ENCODE results near the gene MGAT3.
"Not testable (repeated sequence)": the region's sequence is repeated elsewhere in the genome, so short reads cannot be mapped to it uniquely, and the experiment has no call there.

Gene MGAT3

GRCh38 chr22:39456522-39457197 lies at the start of gene MGAT3:
TSS of gene MGAT3 (plus strand) at chr22:39457012. CDS start at chr22:39487348, 30,336 bp downstream.
- DNase-seq = no peak

- no peak for DNase-seq
Observed at GRCh38 chr22:39408173-39408572, 48.6 kb upstream of the MGAT3 start.

GRCh38 chr22:39408807-39409206 lies 48.0 kb upstream of the MGAT3 start:
- DNase-seq = no peak

- DNase-seq = no peak
Observed at GRCh38 chr22:39409516-39410029, 47.2 kb upstream of the MGAT3 start.

GRCh38 chr22:39410264-39410663 lies 46.5 kb upstream of the MGAT3 start:
- no peak for DNase-seq

GRCh38 chr22:39411828-39412365 lies 44.9 kb upstream of the MGAT3 start:
- DNase-seq = not testable (repeated sequence)

- DNase-seq = not testable (repeated sequence)
Observed at GRCh38 chr22:39413204-39413603, 43.6 kb upstream of the MGAT3 start.

GRCh38 chr22:39414377-39414776 lies 42.4 kb upstream of the MGAT3 start:
- DNase-seq = no peak

GRCh38 chr22:39414886-39415285 lies 41.9 kb upstream of the MGAT3 start:
- DNase-seq = no peak

- no peak for DNase-seq
Observed at GRCh38 chr22:39415506-39415905, 41.3 kb upstream of the MGAT3 start.

GRCh38 chr22:39416319-39416718 lies 40.5 kb upstream of the MGAT3 start:
- no peak for DNase-seq

- DNase-seq = no peak
Observed at GRCh38 chr22:39417641-39418040, 39.2 kb upstream of the MGAT3 start.

- no peak for DNase-seq
Observed at GRCh38 chr22:39418696-39419095, 38.1 kb upstream of the MGAT3 start.

- DNase-seq = no peak
Observed at GRCh38 chr22:39419096-39419495, 37.7 kb upstream of the MGAT3 start.

- DNase-seq = no peak
Observed at GRCh38 chr22:39419911-39420310, 36.9 kb upstream of the MGAT3 start.

- no peak for DNase-seq
Observed at GRCh38 chr22:39421691-39422090, 35.1 kb upstream of the MGAT3 start.

- no peak for DNase-seq
Observed at GRCh38 chr22:39422101-39422500, 34.7 kb upstream of the MGAT3 start.

- no peak for DNase-seq
Observed at GRCh38 chr22:39422721-39423120, 34.1 kb upstream of the MGAT3 start.

GRCh38 chr22:39423976-39424375 lies 32.8 kb upstream of the MGAT3 start:
- DNase-seq = no peak

- DNase-seq = no peak
Observed at GRCh38 chr22:39426380-39427043, 30.3 kb upstream of the MGAT3 start.

- DNase-seq = no peak
Observed at GRCh38 chr22:39427751-39428596, 28.8 kb upstream of the MGAT3 start.

- no peak for DNase-seq
Observed at GRCh38 chr22:39428597-39429071, 28.2 kb upstream of the MGAT3 start.

- DNase-seq = no peak
Observed at GRCh38 chr22:39429186-39429585, 27.6 kb upstream of the MGAT3 start.
